Fibroblast of skin of scalp (primary cell): ENCODE data around the gene EPG5.
A peak's percentile ranks its signal among the peaks of the same experiment; 100 is the strongest.
"Not testable (repeated sequence)": the region's sequence is repeated elsewhere in the genome, so short reads cannot be mapped to it uniquely, and the experiment has no call there.

Source experiments
- DNase-seq: peaks from one replicate; pipeline ENCODE4 v3.0.0-alpha.2; 2013

EPG5 gene

GRCh38 chr18:45978084-45978483 lies 11.0 kb upstream of the EPG5 start:
- DNase-seq = no peak

GRCh38 chr18:45976974-45977373 lies 9.8 kb upstream of the EPG5 start:
- DNase-seq = no peak

- peak; percentile 19 for DNase-seq
Measured at GRCh38 chr18:45976566-45976965, 9.4 kb upstream of the EPG5 start.

- DNase-seq = peak; percentile 89
Measured at GRCh38 chr18:45974088-45974536, 7.0 kb upstream of the EPG5 start.

- DNase-seq = not testable (repeated sequence)
Measured at GRCh38 chr18:45964913-45965312, 2.2 kb downstream of the EPG5 start.

GRCh38 chr18:45962866-45963265 lies 4.3 kb downstream of the EPG5 start:
- peak; percentile 82 for DNase-seq

- DNase-seq = peak; percentile 70
Measured at GRCh38 chr18:45962461-45962860, 4.7 kb downstream of the EPG5 start.

- not testable (repeated sequence) for DNase-seq
Measured at GRCh38 chr18:45959484-45959883, 7.6 kb downstream of the EPG5 start.

GRCh38 chr18:45958730-45959129 lies 8.4 kb downstream of the EPG5 start:
- peak; percentile 23 for DNase-seq

- DNase-seq = no peak
Measured at GRCh38 chr18:45958027-45958426, 9.1 kb downstream of the EPG5 start.

GRCh38 chr18:45957100-45957499 lies 10.0 kb downstream of the EPG5 start:
- DNase-seq = peak; percentile 79

GRCh38 chr18:45954070-45954934 lies 12.8 kb downstream of the EPG5 start:
- peak; percentile 95 for DNase-seq

GRCh38 chr18:45951016-45951714 lies 16.0 kb downstream of the EPG5 start:
- DNase-seq = peak; percentile 94

- DNase-seq = no peak
Measured at GRCh38 chr18:45945669-45946068, 21.5 kb downstream of the EPG5 start.

GRCh38 chr18:45940724-45941123 lies 26.4 kb downstream of the EPG5 start:
- DNase-seq = no peak

- DNase-seq = no peak
Measured at GRCh38 chr18:45939236-45939635, 27.9 kb downstream of the EPG5 start.

- no peak for DNase-seq
Measured at GRCh38 chr18:45938488-45938935, 28.6 kb downstream of the EPG5 start.

GRCh38 chr18:45935591-45936335 lies 31.4 kb downstream of the EPG5 start:
- peak; percentile 46 for DNase-seq

GRCh38 chr18:45932708-45933107 lies 34.4 kb downstream of the EPG5 start:
- no peak for DNase-seq

GRCh38 chr18:45930963-45931362 lies 36.2 kb downstream of the EPG5 start:
- DNase-seq = no peak

GRCh38 chr18:45926691-45927090 lies 40.4 kb downstream of the EPG5 start:
- DNase-seq = no peak

GRCh38 chr18:45926085-45926484 lies 41.0 kb downstream of the EPG5 start:
- DNase-seq = no peak

GRCh38 chr18:45923138-45923537 lies 44.0 kb downstream of the EPG5 start:
- DNase-seq = no peak
